Caco-2 (cell line): Measurements from ENCODE around the gene RIIAD1. TPM values are rescaled to one million over a fixed set of nuclear protein-coding genes. Genes with fewer than 3 reads are reported as not detected.

ENCODE experiments used
- BruUV-seq: library from RNA; stranded (reverse); fragments of 400-500 nt; replicated peaks from 2 replicates; lab custom pipeline; 2021; lab: Mats Ljungman, UMichigan
- CTCF ChIA-PET: fragments of 300-600 bp; sonication (Branson Sonifier 250); formaldehyde crosslinking; loops from one replicate; lab custom pipeline; 2022; ENCODE audit warnings: antibody characterized with exemption; lab: Charles Lee
- POLR2A ChIA-PET: fragments of 300-600 bp; sonication (Branson Sonifier 250); formaldehyde crosslinking; loops from one replicate; lab custom pipeline; 2022; ENCODE audit warnings: antibody characterized with exemption; lab: Charles Lee
- DNase-seq, 2 experiments: peaks; one replicate each; pipeline versions ENCODE4 v3.0.0 to v3.0.0-alpha.2; 2020 to 2022
- H3K27me3 ChIP-seq: replicated peaks from 2 replicates; pipeline ENCODE4 v1.6.0; 2011; ENCODE audit warnings: low read length; ENCODE audit not compliant: control insufficient read depth, insufficient read depth
- H3K36me3 ChIP-seq: 2 replicates; pipeline ENCODE4 v1.5.1; 2011; ENCODE audit warnings: low read length; ENCODE audit not compliant: control insufficient read depth, insufficient read depth
- H3K4me1 ChIP-seq: fragments of 250-450 bp; sonication (Bioruptor Pico); 2 replicates; pipeline ENCODE4 v1.5.1; 2020; ENCODE audit warnings: mild to moderate bottlenecking
- H3K4me3 ChIP-seq: 2 replicates; pipeline ENCODE4 v1.5.1; 2011; ENCODE audit warnings: low read depth, mild to moderate bottlenecking, control low read depth, low read length
- H3K9me3 ChIP-seq: fragments of 250-450 bp; sonication (Bioruptor Pico); 2 replicates; pipeline ENCODE4 v1.5.1; 2020; ENCODE audit warnings: mild to moderate bottlenecking, moderate library complexity
- H3K27ac Mint-ChIP-seq: one replicate; pipeline ENCODE4 v1.8.0; 2022; ENCODE audit warnings: mixed read lengths; ENCODE audit not compliant: unreplicated experiment
- H3K27me3 Mint-ChIP-seq: one replicate; pipeline ENCODE4 v1.8.0; 2022; ENCODE audit warnings: mixed read lengths; ENCODE audit not compliant: insufficient read depth, unreplicated experiment
- H3K36me3 Mint-ChIP-seq: one replicate; pipeline ENCODE4 v1.8.0; 2022; ENCODE audit warnings: mild to moderate bottlenecking, mixed read lengths; ENCODE audit not compliant: insufficient read depth, unreplicated experiment
- H3K4me1 Mint-ChIP-seq: one replicate; pipeline ENCODE4 v1.8.0; 2022; ENCODE audit warnings: low read depth, mixed read lengths; ENCODE audit not compliant: unreplicated experiment
- H3K4me3 Mint-ChIP-seq: one replicate; pipeline ENCODE4 v1.8.0; 2022; ENCODE audit warnings: mild to moderate bottlenecking, moderate library complexity, mixed read lengths; ENCODE audit not compliant: unreplicated experiment
- H3K9me3 Mint-ChIP-seq: one replicate; pipeline ENCODE4 v1.8.0; 2022; ENCODE audit warnings: mixed read lengths; ENCODE audit not compliant: unreplicated experiment
- intact Hi-C: fragments of 100-400 bp; cut with micrococcal nuclease; formaldehyde crosslinking; loops from one replicate; pipeline ENCODE4 v1.10.0; 2022; ENCODE audit not compliant: unreplicated experiment
- total RNA-seq: library from RNA; stranded (reverse); gene quantifications from 2 replicates; pipeline ENCODE4 v1.2.3, GENCODE V29; 2022
- TF ChIP-seq, protein P1 (sequence below), 2 experiments: fragments of 200-600 bp in 1 of 2; IDR thresholded peaks; 1 replicate in 1 of 2; 2 replicates in 1 of 2; pipeline versions ENCODE4 v1.5.1 to v1.8.0; 2011 to 2022; ENCODE audit warnings: antibody characterized with exemption in 1 of 2, control low read depth in 1 of 2, inconsistent platforms in 1 of 2, low read depth in 1 of 2, low read length in 1 of 2, mild to moderate bottlenecking in 1 of 2, moderate library complexity in 1 of 2; ENCODE audit not compliant: insufficient read depth in 1 of 2, severe bottlenecking in 1 of 2, unreplicated experiment in 1 of 2

The RIIAD1 gene
- total RNA-seq, 1 experiment from 2014 or later, result 1.0 TPM

GRCh38 chr1:151718666-151719065 lies 2.7 kb upstream of the RIIAD1 start:
- CTCF ChIA-PET, result no interaction called here
- peaks cover 3% of the 10 kb centered on the region for H3K27me3 Mint-ChIP-seq
- no TSS peak for BruUV-seq

GRCh38 chr1:151720125-151720524 lies 1.2 kb upstream of the RIIAD1 start:
- peaks cover 36% of the 10 kb centered on the region for H3K4me1 Mint-ChIP-seq
- Histone ChIP-seq H3K4me1 (peaks cover 38% of the 10 kb centered on the region), H3K27me3 (no peaks in the 10 kb centered on the region), H3K36me3 (no peaks in the 10 kb centered on the region), H3K9me3 (no peaks in the 10 kb centered on the region), H3K4me3 (no peak overlapping the region)
- H3K9me3 Mint-ChIP-seq, result no peaks in the 10 kb centered on the region
- no peak overlapping the region for H3K4me3 Mint-ChIP-seq
- TF ChIP-seq, protein P1, sequence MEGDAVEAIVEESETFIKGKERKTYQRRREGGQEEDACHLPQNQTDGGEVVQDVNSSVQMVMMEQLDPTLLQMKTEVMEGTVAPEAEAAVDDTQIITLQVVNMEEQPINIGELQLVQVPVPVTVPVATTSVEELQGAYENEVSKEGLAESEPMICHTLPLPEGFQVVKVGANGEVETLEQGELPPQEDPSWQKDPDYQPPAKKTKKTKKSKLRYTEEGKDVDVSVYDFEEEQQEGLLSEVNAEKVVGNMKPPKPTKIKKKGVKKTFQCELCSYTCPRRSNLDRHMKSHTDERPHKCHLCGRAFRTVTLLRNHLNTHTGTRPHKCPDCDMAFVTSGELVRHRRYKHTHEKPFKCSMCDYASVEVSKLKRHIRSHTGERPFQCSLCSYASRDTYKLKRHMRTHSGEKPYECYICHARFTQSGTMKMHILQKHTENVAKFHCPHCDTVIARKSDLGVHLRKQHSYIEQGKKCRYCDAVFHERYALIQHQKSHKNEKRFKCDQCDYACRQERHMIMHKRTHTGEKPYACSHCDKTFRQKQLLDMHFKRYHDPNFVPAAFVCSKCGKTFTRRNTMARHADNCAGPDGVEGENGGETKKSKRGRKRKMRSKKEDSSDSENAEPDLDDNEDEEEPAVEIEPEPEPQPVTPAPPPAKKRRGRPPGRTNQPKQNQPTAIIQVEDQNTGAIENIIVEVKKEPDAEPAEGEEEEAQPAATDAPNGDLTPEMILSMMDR (IDR thresholded peaks at IDR 0.05; ENCODE audit: insufficient read depth in 1 of 2, low read depth in 1 of 2, low read length in 1 of 2, severe bottlenecking in 1 of 2, unreplicated experiment in 1 of 2), result no peak
- CTCF ChIA-PET, result interaction anchor here (1.2 kb wide), 1 partner anchor 117 kb away, joined by 4 read pairs; no protein-coding TSS in a partner anchor
- POLR2A ChIA-PET, result no interaction called here
- no TSS peak for BruUV-seq
- peaks cover 3% of the 10 kb centered on the region for H3K27me3 Mint-ChIP-seq
- H3K36me3 Mint-ChIP-seq, result no peaks in the 10 kb centered on the region
- DNase-seq, result no peak
- intact Hi-C loops, result no loop called here
- H3K27ac Mint-ChIP-seq, result no peak overlapping the region

More at GRCh38 chr1:151718666-151719065, 2.7 kb upstream of the RIIAD1 start:
- H3K4me1 ChIP-seq, result peaks cover 31% of the 10 kb centered on the region
- Mint-ChIP-seq H3K27ac (no peak overlapping the region), H3K4me3 (no peak overlapping the region), H3K4me1 (peaks cover 28% of the 10 kb centered on the region), H3K36me3 (no peaks in the 10 kb centered on the region), H3K9me3 (no peaks in the 10 kb centered on the region)
- POLR2A ChIA-PET, result no interaction called here
- no peaks in the 10 kb centered on the region for H3K36me3 ChIP-seq
- no peak for DNase-seq
- intact Hi-C loops, result no loop called here
- H3K4me3 ChIP-seq, result no peak overlapping the region
- H3K27me3 ChIP-seq, result no peaks in the 10 kb centered on the region
- TF ChIP-seq, protein P1 (IDR thresholded peaks at IDR 0.05; ENCODE audit: insufficient read depth in 1 of 2, low read depth in 1 of 2, low read length in 1 of 2, severe bottlenecking in 1 of 2, unreplicated experiment in 1 of 2), result no peak
- H3K9me3 ChIP-seq, result no peaks in the 10 kb centered on the region

- POLR2A ChIA-PET, result no interaction called here
- Mint-ChIP-seq H3K4me3 (peak overlapping the region; percentile 68), H3K27ac (no peak overlapping the region), H3K4me1 (peaks cover 31% of the 10 kb centered on the region), H3K27me3 (peaks cover 3% of the 10 kb centered on the region), H3K9me3 (no peaks in the 10 kb centered on the region), H3K36me3 (no peaks in the 10 kb centered on the region)
- Histone ChIP-seq H3K9me3 (no peaks in the 10 kb centered on the region), H3K4me3 (no peak overlapping the region), H3K36me3 (no peaks in the 10 kb centered on the region), H3K27me3 (no peaks in the 10 kb centered on the region), H3K4me1 (peaks cover 38% of the 10 kb centered on the region)
- TF ChIP-seq, protein P1 (IDR thresholded peaks at IDR 0.05; ENCODE audit: insufficient read depth in 1 of 2, low read depth in 1 of 2, low read length in 1 of 2, severe bottlenecking in 1 of 2, unreplicated experiment in 1 of 2), result no peak
- no peak for DNase-seq
- CTCF ChIA-PET, result interaction anchor here (1.2 kb wide), 2 partner anchors 14 to 116 kb away, joined by 3 to 4 read pairs; no protein-coding TSS in a partner anchor
- BruUV-seq, result no TSS peak
- intact Hi-C loops, result no loop called here
Observed at GRCh38 chr1:151720554-151720953, 768 bp upstream of the RIIAD1 start.
